ENCODE results near the gene TREM2.
"Not testable (repeated sequence)": the region's sequence is repeated elsewhere in the genome, so short reads cannot be mapped to it uniquely, and the experiment has no call there.

The TREM2 gene

GRCh38 chr6:41153992-41154625 is 8.8 kb downstream of the TREM2 start, which contains the start of gene TREML1:
TSS of gene TREML1 (minus strand) at chr6:41154347. CDS start at chr6:41154288, 59 bp downstream.
- no peak for DNase-seq

- DNase-seq = no peak
Observed at GRCh38 chr6:41153451-41153850, 9.5 kb downstream of the TREM2 start.

- DNase-seq = no peak
Observed at GRCh38 chr6:41150671-41151070, 12.2 kb downstream of the TREM2 start.

- no peak for DNase-seq
Observed at GRCh38 chr6:41147917-41148316, 15.0 kb downstream of the TREM2 start.

- DNase-seq = no peak
Observed at GRCh38 chr6:41136911-41137310, 26.0 kb downstream of the TREM2 start.

GRCh38 chr6:41135062-41135832 is 27.7 kb downstream of the TREM2 start:
- no peak for DNase-seq

GRCh38 chr6:41132254-41132653 is 30.7 kb downstream of the TREM2 start:
- no peak for DNase-seq

GRCh38 chr6:41125282-41125681 is 37.6 kb downstream of the TREM2 start:
- no peak for DNase-seq

- no peak for DNase-seq
Observed at GRCh38 chr6:41122918-41123317, 40.0 kb downstream of the TREM2 start.

GRCh38 chr6:41122373-41122772 is 40.5 kb downstream of the TREM2 start:
- peak; percentile 4 for DNase-seq

- no peak for DNase-seq
Observed at GRCh38 chr6:41120058-41120457, 42.9 kb downstream of the TREM2 start.

GRCh38 chr6:41119508-41119907 is 43.4 kb downstream of the TREM2 start:
- no peak for DNase-seq

- not testable (repeated sequence) for DNase-seq
Observed at GRCh38 chr6:41115027-41115426, 47.9 kb downstream of the TREM2 start.

GRCh38 chr6:41111017-41111416 is 51.9 kb downstream of the TREM2 start:
- DNase-seq = no peak

All from kidney glomerular epithelial cell (primary cell).